Liver (tissue), 3 donors: Measurements from ENCODE around the gene NGFR.

Experiments used
- GABPA ChIP-seq, 2 donors: IDR thresholded peaks in 1 of 2; conservative IDR thresholded peaks in 1 of 2; 2 replicates each; pipeline ENCODE4 v1.6.1; 2016; ENCODE audit warnings: antibody characterized with exemption in 2 of 2, mild to moderate bottlenecking in 1 of 2, moderate library complexity in 1 of 2
- HNF4A ChIP-seq, 2 donors: conservative IDR thresholded peaks; 2 replicates each; pipeline ENCODE4 v1.6.1; 2016; ENCODE audit warnings: antibody characterized with exemption in 2 of 2, mild to moderate bottlenecking in 2 of 2
- HNF4G ChIP-seq: IDR thresholded peaks from 2 replicates; pipeline ENCODE4 v1.6.1; 2016; ENCODE audit warnings: antibody characterized with exemption
- JUND ChIP-seq, 2 donors: IDR thresholded peaks; 2 replicates each; pipeline ENCODE4 v1.6.1; 2016; ENCODE audit warnings: antibody characterized with exemption in 2 of 2
- RAD21 ChIP-seq, 2 donors: IDR thresholded peaks; 2 replicates each; pipeline ENCODE4 v1.6.1; 2016; ENCODE audit warnings: antibody characterized with exemption in 2 of 2, mild to moderate bottlenecking in 2 of 2
- SP1 ChIP-seq: IDR thresholded peaks from 2 replicates; pipeline ENCODE4 v1.6.1; 2018; ENCODE audit warnings: antibody characterized with exemption, mild to moderate bottlenecking
- TAF1 ChIP-seq: conservative IDR thresholded peaks from 2 replicates; pipeline ENCODE4 v1.6.1; 2016; ENCODE audit warnings: antibody characterized with exemption, mild to moderate bottlenecking
- YY1 ChIP-seq: IDR thresholded peaks from 2 replicates; pipeline ENCODE4 v1.6.1; 2016; ENCODE audit warnings: antibody characterized with exemption, mild to moderate bottlenecking
- TF ChIP-seq, protein P1 (sequence below): fragments of 150-350 bp; IDR thresholded peaks from 2 replicates; pipeline ENCODE4 v1.5.1; 2017; ENCODE audit warnings: improper control_type of control experiment, low read depth, low read length; ENCODE audit not compliant: missing input control
- TF ChIP-seq, protein P2 (sequence below): IDR thresholded peaks from 2 replicates; pipeline ENCODE4 v1.6.1; 2016; ENCODE audit warnings: antibody characterized with exemption, mild to moderate bottlenecking
- TF ChIP-seq, protein P3 (sequence below): IDR thresholded peaks from 2 replicates; pipeline ENCODE4 v1.6.1; 2016; ENCODE audit warnings: antibody characterized with exemption
- donor health status: healthy.
- donor health status: healthy.

DNA sequence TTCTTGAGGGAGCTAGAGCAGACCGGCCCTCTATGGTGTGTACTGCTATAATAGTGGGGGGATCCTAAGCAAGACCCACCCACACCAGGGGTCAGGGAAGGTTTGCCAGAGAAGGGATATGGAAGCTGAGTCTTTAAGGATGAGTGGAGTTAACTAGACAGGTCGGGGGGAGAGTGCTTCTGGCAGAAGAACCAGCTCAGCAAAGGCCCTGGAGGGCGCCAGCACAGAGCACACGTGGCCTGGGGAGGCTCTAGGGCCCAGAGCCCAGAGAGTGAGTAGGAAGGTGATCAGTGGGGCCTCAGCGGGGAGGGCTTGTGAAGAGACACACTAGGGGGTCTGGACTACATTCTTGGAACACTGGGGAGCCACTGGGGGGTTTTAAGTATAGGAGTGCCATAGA is 21.1 kb downstream of the NGFR start:
- TF ChIP-seq, protein P1, sequence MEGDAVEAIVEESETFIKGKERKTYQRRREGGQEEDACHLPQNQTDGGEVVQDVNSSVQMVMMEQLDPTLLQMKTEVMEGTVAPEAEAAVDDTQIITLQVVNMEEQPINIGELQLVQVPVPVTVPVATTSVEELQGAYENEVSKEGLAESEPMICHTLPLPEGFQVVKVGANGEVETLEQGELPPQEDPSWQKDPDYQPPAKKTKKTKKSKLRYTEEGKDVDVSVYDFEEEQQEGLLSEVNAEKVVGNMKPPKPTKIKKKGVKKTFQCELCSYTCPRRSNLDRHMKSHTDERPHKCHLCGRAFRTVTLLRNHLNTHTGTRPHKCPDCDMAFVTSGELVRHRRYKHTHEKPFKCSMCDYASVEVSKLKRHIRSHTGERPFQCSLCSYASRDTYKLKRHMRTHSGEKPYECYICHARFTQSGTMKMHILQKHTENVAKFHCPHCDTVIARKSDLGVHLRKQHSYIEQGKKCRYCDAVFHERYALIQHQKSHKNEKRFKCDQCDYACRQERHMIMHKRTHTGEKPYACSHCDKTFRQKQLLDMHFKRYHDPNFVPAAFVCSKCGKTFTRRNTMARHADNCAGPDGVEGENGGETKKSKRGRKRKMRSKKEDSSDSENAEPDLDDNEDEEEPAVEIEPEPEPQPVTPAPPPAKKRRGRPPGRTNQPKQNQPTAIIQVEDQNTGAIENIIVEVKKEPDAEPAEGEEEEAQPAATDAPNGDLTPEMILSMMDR = no peak
- TF ChIP-seq RAD21 (IDR thresholded peaks at IDR 0.05) (no peak), TAF1 (no peak), SP1 (no peak), GABPA (IDR thresholded peaks at IDR 0.05 in 1 of 2, conservative IDR thresholded peaks at IDR 0.05 in 1 of 2) (no peak), YY1 (no peak), HNF4G (no peak), JUND (IDR thresholded peaks at IDR 0.05) (no peak), HNF4A (conservative IDR thresholded peaks at IDR 0.05) (no peak)
- TF ChIP-seq, protein P2, sequence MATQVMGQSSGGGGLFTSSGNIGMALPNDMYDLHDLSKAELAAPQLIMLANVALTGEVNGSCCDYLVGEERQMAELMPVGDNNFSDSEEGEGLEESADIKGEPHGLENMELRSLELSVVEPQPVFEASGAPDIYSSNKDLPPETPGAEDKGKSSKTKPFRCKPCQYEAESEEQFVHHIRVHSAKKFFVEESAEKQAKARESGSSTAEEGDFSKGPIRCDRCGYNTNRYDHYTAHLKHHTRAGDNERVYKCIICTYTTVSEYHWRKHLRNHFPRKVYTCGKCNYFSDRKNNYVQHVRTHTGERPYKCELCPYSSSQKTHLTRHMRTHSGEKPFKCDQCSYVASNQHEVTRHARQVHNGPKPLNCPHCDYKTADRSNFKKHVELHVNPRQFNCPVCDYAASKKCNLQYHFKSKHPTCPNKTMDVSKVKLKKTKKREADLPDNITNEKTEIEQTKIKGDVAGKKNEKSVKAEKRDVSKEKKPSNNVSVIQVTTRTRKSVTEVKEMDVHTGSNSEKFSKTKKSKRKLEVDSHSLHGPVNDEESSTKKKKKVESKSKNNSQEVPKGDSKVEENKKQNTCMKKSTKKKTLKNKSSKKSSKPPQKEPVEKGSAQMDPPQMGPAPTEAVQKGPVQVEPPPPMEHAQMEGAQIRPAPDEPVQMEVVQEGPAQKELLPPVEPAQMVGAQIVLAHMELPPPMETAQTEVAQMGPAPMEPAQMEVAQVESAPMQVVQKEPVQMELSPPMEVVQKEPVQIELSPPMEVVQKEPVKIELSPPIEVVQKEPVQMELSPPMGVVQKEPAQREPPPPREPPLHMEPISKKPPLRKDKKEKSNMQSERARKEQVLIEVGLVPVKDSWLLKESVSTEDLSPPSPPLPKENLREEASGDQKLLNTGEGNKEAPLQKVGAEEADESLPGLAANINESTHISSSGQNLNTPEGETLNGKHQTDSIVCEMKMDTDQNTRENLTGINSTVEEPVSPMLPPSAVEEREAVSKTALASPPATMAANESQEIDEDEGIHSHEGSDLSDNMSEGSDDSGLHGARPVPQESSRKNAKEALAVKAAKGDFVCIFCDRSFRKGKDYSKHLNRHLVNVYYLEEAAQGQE = no peak
- TF ChIP-seq, protein P3, sequence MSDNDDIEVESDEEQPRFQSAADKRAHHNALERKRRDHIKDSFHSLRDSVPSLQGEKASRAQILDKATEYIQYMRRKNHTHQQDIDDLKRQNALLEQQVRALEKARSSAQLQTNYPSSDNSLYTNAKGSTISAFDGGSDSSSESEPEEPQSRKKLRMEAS = no peak
